ENCODE data around the gene SNED1. TPM values are rescaled to one million over a fixed set of nuclear protein-coding genes. Genes with fewer than 3 reads are reported as not detected.

Gene SNED1
- total RNA-seq, 1 experiment from 2014 or later = not detected

- no peak for DNase-seq (ENCODE audit: low spot score)
These were observed 128.4 kb downstream of the SNED1 start for GRCh38 chr2:241126771-241127202.

DNA sequence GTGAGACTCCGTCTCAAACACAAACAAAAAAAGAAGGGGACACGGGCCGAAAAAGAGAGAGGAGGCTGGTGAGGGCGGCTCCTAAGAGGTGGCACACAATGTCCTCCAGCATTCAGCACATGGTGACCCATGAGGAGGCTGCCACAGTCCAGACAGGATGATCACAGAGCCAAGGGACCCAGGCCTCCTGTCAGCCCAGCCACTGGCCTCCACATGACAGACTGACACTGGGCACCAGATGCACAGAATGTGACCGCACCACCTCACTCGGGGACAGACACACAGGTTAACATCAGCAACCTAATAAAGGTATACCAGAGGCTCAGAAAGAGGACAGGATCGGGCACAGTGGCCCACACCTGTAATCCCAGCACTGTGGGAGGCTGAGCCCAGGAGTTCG, 129.8 kb downstream of the SNED1 start:
- no peak for DNase-seq (ENCODE audit: low spot score)

DNA sequence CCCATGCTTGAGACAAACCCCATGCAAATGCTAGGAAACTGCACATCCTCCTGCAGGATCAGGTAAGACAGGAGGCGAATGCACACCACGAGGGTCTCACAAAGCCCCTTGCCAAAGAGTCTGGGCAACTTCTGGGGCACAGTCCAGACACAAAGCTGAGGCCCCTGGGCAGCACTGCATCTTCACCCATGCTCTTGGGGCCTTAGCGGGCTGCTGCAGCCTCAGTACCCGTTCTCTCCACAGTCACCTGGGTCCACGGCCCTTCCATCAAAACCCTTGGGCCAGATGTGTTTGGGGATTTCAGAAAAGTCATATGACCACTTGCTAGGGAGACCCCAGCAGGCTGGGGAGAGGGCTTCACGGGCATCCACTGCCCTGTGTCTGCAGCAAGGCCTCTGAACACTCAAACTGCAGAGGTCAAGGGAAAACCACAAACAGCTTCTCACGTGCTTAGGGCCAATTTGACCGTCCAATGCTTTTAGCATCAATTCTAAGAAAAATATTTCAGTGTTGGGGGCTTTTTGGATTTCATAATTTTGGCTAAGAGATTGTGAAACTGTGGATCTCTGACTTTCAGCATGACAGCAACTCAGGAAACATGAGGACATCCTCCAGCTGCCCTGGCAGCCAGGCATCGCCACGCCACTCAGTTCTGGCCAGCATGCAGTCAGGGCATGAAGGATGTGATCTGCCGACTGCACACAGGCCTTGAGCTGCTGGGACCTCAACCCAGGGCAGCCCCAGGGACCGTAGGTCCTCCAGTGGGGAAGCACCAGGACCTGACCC, 130.9 kb downstream of the SNED1 start:
- no peak for DNase-seq (ENCODE audit: low spot score)

GRCh38 chr2:241130316-241130715, 131.9 kb downstream of the SNED1 start:
- no peak for DNase-seq (ENCODE audit: low spot score)

GRCh38 chr2:241131531-241131930, 133.1 kb downstream of the SNED1 start:
- no peak for DNase-seq (ENCODE audit: low spot score)

DNA sequence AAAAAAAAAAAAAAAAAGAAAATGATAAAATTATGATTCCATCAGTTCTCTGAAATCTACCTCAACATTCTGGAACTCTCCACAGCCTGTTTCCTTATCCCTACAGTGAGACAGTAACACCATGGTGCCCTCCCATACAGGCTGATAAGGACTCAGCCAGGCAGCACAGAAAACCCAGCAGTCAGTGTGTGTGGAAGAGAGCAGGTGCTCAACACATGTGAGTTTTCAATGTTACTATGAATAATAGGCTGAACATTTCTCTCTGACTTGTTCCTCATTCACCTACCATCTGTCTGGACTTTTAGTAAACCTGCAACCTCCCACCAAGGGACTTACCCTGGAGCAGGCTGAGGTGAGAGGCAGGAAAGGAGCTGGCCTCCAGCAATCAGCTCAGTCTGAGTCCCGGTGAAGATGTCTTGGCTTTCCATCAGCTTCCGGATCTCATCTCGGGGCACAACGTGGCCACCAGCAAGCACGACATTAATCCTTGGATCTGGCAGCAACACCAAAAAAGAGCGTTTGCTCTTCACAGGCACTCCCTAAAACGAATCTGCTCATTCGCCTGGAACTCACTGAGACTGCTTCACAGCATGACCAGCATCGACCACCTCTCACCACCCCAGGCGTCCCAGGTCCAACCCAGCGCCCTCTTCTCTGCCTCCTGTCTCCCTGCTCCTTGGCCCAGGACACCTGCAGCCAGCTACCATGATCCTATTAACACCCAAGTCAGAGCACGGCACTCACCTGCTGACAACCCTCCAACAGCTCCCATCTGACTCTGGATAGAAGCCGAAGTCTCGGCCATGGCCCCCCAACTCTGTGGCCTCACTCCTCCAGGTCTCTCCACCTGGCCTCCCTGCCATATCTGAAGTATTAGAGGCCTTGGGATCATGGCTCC, 134.4 kb downstream of the SNED1 start:
- DNase-seq (ENCODE audit: low spot score) = no peak

DNA sequence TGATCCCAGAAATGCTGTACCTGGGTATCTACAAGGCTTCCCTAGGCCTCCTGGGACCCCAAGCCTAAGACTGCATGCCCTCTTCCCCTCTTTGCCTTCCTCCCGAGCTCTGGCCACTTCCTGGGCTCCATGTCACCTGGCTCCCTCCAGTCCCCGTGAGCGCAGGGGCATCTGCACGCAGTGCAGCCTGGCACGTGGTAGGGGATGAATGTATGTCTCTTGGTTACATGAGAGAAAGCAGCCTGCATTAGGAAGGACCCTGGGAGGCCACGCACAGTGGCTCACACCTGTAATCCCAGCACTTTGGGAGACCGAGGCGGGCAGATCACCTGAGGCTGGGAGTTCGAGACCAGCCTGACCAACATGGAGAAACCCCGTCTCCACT, 135.0 kb downstream of the SNED1 start:
- no peak for DNase-seq (ENCODE audit: low spot score)

GRCh38 chr2:241134711-241135110, 136.3 kb downstream of the SNED1 start:
- DNase-seq (ENCODE audit: low spot score) = no peak

DNA sequence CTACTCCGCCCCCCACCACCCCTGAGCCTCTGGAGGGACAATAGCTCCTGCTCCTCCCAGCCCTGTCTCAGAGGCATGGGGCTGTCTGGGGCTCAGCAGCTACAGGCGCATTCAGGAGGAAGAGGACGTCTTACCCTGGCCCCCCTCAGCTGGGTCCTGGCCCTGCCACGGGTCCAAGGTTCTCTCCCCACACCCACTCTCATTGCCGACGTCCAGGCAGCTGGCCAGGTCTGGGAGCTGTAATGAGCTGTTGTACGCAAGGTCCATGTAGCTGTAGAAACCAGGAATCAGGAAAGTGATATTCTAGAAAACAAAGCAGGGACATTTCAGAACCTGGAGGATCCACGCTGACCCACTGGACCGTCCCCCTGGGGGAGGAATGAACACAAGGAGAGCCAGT, 137.3 kb downstream of the SNED1 start:
- no peak for DNase-seq (ENCODE audit: low spot score)

GRCh38 chr2:241136191-241136590, 137.8 kb downstream of the SNED1 start:
- DNase-seq (ENCODE audit: low spot score) = no peak

DNA sequence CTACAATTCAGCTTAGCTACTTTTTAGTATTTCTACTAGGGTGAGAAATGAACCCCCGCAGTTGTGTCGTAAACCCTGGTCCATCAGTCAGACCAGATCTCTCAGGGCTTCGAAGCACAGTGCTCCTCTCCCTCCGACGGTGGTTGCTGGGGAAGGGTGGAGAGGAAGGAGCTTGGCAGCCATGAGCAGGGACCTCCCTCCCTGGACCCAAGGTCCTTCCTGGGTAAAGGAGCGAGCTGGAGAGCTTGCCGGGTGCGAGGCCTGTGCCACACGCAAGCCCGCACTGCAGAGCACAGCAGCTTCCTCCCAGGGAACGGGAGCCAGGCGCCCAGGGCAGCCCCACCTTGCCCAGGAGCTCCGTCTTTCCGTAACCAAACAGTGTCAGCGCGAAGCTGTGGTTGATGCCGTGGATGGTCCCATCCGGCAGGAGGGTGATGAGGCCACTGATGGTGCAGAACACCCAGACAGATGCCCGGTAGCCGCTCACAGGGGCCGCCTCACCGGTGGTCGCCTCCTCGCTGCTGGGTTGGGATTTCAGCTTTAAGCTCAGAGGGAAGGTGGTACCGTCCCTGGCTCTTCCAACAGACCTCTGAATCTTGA, 138.3 kb downstream of the SNED1 start:
- DNase-seq (ENCODE audit: low spot score) = no peak

GRCh38 chr2:241137276-241138190, 139.1 kb downstream of the SNED1 start:
- no peak for DNase-seq (ENCODE audit: low spot score)

GRCh38 chr2:241138471-241138870, 140.1 kb downstream of the SNED1 start:
- DNase-seq (ENCODE audit: low spot score) = no peak

- DNase-seq (ENCODE audit: low spot score) = no peak
These were observed 141.4 kb downstream of the SNED1 start for GRCh38 chr2:241139531-241140444.

- no peak for DNase-seq (ENCODE audit: low spot score)
These were observed 142.0 kb downstream of the SNED1 start for GRCh38 chr2:241140445-241140840.

DNA sequence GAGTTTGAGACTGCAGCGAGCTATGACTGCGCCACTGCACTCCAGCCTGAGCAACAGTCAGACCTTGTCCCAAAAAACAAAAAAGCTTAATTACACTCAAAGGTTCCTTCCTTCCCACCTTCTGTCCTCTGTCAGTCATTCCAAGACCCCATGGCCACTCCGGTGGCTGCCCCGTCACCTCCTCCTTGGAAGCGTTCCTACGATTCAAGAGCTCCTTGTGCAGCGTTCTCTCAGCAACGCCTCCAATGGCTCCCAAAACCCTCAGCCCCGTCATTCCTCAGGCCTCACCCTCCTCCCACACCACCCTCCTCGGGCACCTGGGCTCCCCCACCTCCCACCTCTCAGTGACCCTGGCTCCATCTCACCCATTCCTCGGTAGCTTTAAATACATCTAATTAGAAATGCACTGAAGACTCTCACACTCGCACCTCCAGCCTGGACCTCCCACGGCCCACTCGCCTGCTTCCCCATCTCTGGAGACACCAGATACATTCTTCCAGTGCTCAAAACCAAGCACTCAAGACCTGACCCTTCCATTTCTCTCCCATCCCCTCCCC, 142.9 kb downstream of the SNED1 start:
- no peak for DNase-seq (ENCODE audit: low spot score)

- DNase-seq (ENCODE audit: low spot score) = no peak
These were observed 143.6 kb downstream of the SNED1 start for GRCh38 chr2:241142063-241142462.

DNA sequence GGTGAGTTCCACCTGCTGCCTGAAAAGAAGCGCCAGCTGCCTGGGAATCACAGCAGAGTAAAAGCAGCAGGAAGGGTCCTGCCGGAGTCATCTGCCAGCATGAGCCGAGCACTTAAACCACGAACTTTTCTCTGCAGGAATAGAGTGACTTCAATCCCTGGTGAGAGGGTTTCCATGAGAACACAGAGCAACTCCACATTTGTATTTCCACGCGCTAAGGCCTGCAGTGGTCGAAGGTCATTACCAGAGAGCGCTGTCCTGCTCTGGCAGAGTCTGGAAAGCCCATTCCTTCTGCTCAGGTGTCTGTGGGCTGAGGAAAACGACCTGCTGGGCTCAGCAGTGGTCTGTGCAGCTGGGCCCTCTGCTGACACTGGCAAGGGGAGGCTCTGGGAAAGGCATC, 144.2 kb downstream of the SNED1 start:
- no peak for DNase-seq (ENCODE audit: low spot score)

Data from HT-29 (cell line).